Measurements from ENCODE around the gene TBX1. TPM values are rescaled to one million over a fixed set of nuclear protein-coding genes. Genes with fewer than 3 reads are reported as not detected.
A peak's percentile ranks its signal among the peaks of the same experiment; 100 is the strongest.

The TBX1 gene
- total and polyA plus RNA-seq, 2 of the 8 experiments (the other 6 are each of a cell fraction or from before 2014, with no cell fraction given) = 0.28 TPM; not detected in 1

DNA sequence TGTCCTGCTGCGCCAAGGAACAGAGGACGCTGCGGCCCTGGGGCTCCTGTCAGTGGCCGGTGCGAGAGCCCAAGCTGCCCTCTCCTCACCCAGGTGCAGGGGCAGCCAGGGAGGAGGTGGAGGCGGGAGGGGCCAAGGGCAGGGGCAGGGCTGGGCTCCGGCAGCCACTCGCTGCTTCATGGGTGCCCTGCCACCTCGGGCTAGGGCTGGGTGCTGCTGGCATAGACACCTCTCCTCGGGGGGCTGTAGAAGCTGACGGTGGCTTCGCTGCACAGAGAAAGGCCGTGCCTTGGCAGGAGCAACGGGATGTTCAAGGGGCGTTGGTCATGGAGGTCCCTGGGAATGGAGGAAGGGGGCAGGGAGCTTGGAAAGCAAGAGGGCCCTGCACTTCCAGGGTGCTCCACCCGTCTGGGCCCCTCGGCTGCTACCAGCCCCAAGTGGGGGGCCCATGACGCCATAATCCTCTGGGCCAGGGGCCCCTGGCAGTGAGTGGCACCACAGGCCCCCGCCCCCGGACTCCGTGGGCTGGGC is 1.6 kb upstream of the TBX1 start:
- no peaks in the 10 kb centered on the region for H3K79me1 ChIP-seq (ENCODE audit: low read depth, low read length)
- H2AFZ ChIP-seq (ENCODE audit: low read length) = no peak overlapping the region
- H3K9ac ChIP-seq (replicated peaks in 1 of 4; ENCODE audit: extremely low read depth in 1 of 4, low read depth in 3 of 4, low read length in 3 of 4) = no peak overlapping the region
- no peak overlapping the region for H2BK5ac ChIP-seq (ENCODE audit: low read depth, low read length)
- H3K14ac ChIP-seq (ENCODE audit: insufficient read length) = no peak overlapping the region
- peaks cover 24 to 41% of the 10 kb centered on the region in 2 experiments for H4K20me1 ChIP-seq (replicated peaks in 1 of 2; ENCODE audit: control insufficient read depth in 1 of 2, insufficient read depth in 2 of 2, low read length in 2 of 2)
- DNase-seq (ENCODE audit: low read depth in 1 of 2, low spot score in 2 of 2) (no peak), FAIRE-seq (no peak)
- TF ChIP-seq BACH1 (IDR thresholded peaks at IDR 0.05; ENCODE audit: low read length) (no peak), EZH2 (IDR thresholded peaks at IDR 0.05; ENCODE audit: low read depth, low read length, severe bottlenecking) (peak; percentile 96)
- no peak overlapping the region for H4K5ac ChIP-seq (ENCODE audit: insufficient read length, low read depth, low read length)
- H3K79me2 ChIP-seq (ENCODE audit: control insufficient read depth in 1 of 2, insufficient read depth in 2 of 2, low read length in 2 of 2) = no peaks in the 10 kb centered on the region
- POLR2A ChIA-PET (ENCODE audit: partially characterized antibody) = no interaction called here
- no peaks in the 10 kb centered on the region for H3K9me3 ChIP-seq (ENCODE audit: insufficient read depth in 2 of 2, low read depth in 1 of 2, low read length in 1 of 2)
- CTCF ChIA-PET (ENCODE audit: partially characterized antibody) = interaction anchor here (0.6 to 16.5 kb wide), 10 partner anchors 11 to 192 kb away, joined by 3 to 168 read pairs (median 4); partner anchors contain the start of gene GP1BB
- no peak overlapping the region for H2BK12ac ChIP-seq (ENCODE audit: low read depth, low read length)
- H3K4ac ChIP-seq (replicated peaks; ENCODE audit: insufficient read length, low read depth, low read length) = no peak overlapping the region
- H2BK20ac ChIP-seq (ENCODE audit: low read length) = no peak overlapping the region
- no peak overlapping the region for H2AK5ac ChIP-seq (ENCODE audit: low read depth, low read length)
- H4K8ac ChIP-seq (ENCODE audit: extremely low read depth, insufficient read depth, low read length) = no peak overlapping the region
- H4K91ac ChIP-seq (replicated peaks; ENCODE audit: insufficient read length, low read length) = no peak overlapping the region
- WGBS, 2 experiments (ENCODE audit: extremely low coverage in 1 of 2, insufficient coverage in 1 of 2, insufficient read length in 1 of 2, insufficient replicate concordance in 2 of 2, low coverage in 1 of 2, low lambda C conversion rate in 2 of 2, missing lambda C conversion rate in 1 of 2) = 3% methylated on average over 15 of the region's 21 CpGs; no CpG with 5 or more reads in 1 of the 2 experiments
- peak overlapping the region in 1 of 4 experiments; percentile 23; a peak in 2 of 8 replicates for H3K4me3 ChIP-seq (ENCODE audit: extremely low read depth in 1 of 4, insufficient read depth in 2 of 4, low read depth in 3 of 4, low read length in 4 of 4)
- H3K23ac ChIP-seq (ENCODE audit: insufficient read length) = no peak overlapping the region
- H2BK15ac ChIP-seq (ENCODE audit: low read length) = no peak overlapping the region
- H3K23me2 ChIP-seq (ENCODE audit: low read depth, low read length) = no peaks in the 10 kb centered on the region; the same call in 1 of the 2 replicates
- H3K18ac ChIP-seq (ENCODE audit: extremely low read depth, low read length) = no peak overlapping the region
- peaks cover 0 to 20% (median 0%) of the 10 kb centered on the region in 4 experiments; a peak in 1 of 8 replicates for H3K36me3 ChIP-seq (ENCODE audit: control insufficient read depth in 2 of 4, insufficient read depth in 4 of 4, low read length in 3 of 4)
- H3K27ac ChIP-seq (ENCODE audit: low read depth, low read length) = no peak overlapping the region
- H3K4me2 ChIP-seq (ENCODE audit: insufficient read depth in 1 of 2, low read depth in 2 of 2, low read length in 2 of 2) = peak overlapping the region; percentile 8 to 51; a peak in 3 of 4 replicates
- H2BK120ac ChIP-seq (replicated peaks; ENCODE audit: low read depth, low read length) = no peak overlapping the region
- peaks cover 89 to 97% (median 95%) of the 10 kb centered on the region in 4 experiments for H3K27me3 ChIP-seq (replicated peaks in 1 of 4; ENCODE audit: control insufficient read depth in 3 of 4, extremely low read depth in 1 of 4, insufficient read depth in 3 of 4, low read length in 3 of 4)
- no peak overlapping the region for H3K56ac ChIP-seq (replicated peaks; ENCODE audit: insufficient read length, low read depth, low read length)
- peaks cover 0 to 59% (median 31%) of the 10 kb centered on the region in 4 experiments; a peak in 5 of 7 replicates for H3K4me1 ChIP-seq (replicated peaks in 1 of 4; ENCODE audit: control insufficient read depth in 3 of 4, insufficient read depth in 4 of 4, low read length in 3 of 4)
